Endothelial cell of umbilical vein (primary cell): ENCODE results near the gene DLG5.

ENCODE experiments used
- GATA2 ChIP-seq: IDR thresholded peaks from 2 replicates; pipeline ENCODE4 v1.7.0; 2011; ENCODE audit warnings: low read depth, mild to moderate bottlenecking, moderate library complexity, mixed read lengths, low read length; ENCODE audit not compliant: insufficient read length, insufficient read depth
- MYC ChIP-seq: IDR thresholded peaks from one replicate; pipeline ENCODE4 v1.6.1; 2011; ENCODE audit warnings: mild to moderate bottlenecking, low read depth, low read length
- POLR2A ChIP-seq: IDR thresholded peaks from 2 replicates; pipeline ENCODE4 v1.6.1; 2012; ENCODE audit warnings: low read depth, mild to moderate bottlenecking, control low read depth, low read length
- POLR2AphosphoS5 ChIP-seq: IDR thresholded peaks from 2 replicates; pipeline ENCODE4 v1.6.1; 2012; ENCODE audit warnings: low read depth, mild to moderate bottlenecking, control low read depth, low read length, moderate library complexity; ENCODE audit not compliant: insufficient read depth
- TF ChIP-seq, protein P1 (sequence below), 2 donors: IDR thresholded peaks; 1 replicate in 1 of 2; 2 replicates in 1 of 2; pipeline ENCODE4 v1.5.1; 2011; ENCODE audit warnings: low read length in 2 of 2, mild to moderate bottlenecking in 2 of 2, moderate library complexity in 2 of 2, control low read depth in 1 of 2, inconsistent platforms in 1 of 2, low read depth in 1 of 2; ENCODE audit not compliant: insufficient read depth in 1 of 2; ENCODE audit errors: extremely low read depth in 1 of 2

DNA sequence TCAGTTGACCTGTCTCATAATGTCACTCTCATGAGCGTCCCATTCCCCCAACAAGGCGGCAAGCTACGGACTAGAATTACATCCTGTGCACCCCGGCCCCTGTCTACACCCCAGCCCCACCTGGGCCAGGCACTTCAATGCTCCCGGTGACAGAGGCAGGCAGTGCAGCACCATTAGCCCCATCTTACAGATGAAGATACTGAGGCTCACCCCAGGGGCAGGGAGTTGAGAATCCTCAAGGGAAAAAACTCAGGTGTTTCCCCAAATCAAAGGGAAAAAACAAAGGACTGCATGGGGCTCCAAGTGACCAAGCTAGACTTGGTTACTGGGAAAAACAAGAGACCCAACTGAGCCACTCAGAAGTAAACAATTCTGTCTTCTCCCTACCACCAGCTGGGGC lies 4.5 kb downstream of the DLG5 start:
- TF ChIP-seq POLR2AphosphoS5 (no peak), POLR2A (no peak), GATA2 (no peak), MYC (no peak)
- TF ChIP-seq, protein P1, sequence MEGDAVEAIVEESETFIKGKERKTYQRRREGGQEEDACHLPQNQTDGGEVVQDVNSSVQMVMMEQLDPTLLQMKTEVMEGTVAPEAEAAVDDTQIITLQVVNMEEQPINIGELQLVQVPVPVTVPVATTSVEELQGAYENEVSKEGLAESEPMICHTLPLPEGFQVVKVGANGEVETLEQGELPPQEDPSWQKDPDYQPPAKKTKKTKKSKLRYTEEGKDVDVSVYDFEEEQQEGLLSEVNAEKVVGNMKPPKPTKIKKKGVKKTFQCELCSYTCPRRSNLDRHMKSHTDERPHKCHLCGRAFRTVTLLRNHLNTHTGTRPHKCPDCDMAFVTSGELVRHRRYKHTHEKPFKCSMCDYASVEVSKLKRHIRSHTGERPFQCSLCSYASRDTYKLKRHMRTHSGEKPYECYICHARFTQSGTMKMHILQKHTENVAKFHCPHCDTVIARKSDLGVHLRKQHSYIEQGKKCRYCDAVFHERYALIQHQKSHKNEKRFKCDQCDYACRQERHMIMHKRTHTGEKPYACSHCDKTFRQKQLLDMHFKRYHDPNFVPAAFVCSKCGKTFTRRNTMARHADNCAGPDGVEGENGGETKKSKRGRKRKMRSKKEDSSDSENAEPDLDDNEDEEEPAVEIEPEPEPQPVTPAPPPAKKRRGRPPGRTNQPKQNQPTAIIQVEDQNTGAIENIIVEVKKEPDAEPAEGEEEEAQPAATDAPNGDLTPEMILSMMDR (IDR thresholded peaks at IDR 0.05; ENCODE audit: extremely low read depth in 1 of 2, insufficient read depth in 1 of 2, low read depth in 1 of 2, low read length in 2 of 2) = no peak
